Activated naive CD4-positive, alpha-beta T cell treated with anti-CD3 and anti-CD28 coated beads, Interleukin-2, amount 50 U/mL, for 16 hours (primary cell): ENCODE data around the gene GLI3.

Source experiments
- DNase-seq: peaks from one replicate; pipeline ENCODE4 v3.0.0-alpha.2; 2020

GLI3 gene

DNA sequence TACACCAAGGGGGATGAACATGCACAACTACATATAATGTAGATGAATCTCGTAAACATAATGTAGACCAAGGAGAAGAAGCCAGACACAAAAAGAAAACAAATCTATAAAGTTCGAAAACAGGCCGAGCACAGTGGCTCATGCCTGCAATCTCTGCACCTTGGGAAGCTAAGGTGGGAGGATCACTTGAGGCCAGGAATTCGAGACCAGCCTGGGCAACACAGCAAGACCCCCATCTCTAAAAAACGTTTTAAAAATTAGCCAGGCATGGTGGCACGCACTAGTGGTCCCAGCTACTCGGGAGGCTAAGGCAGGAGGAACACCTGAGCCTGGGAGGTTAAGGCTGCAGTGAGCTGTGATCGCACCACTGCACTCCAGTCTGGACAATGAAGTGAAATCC lies 68.5 kb downstream of the GLI3 start:
- no peak for DNase-seq

- DNase-seq, result no peak
These were observed 69.3 kb downstream of the GLI3 start for GRCh38 chr7:42167631-42168236.

GRCh38 chr7:42167206-42167605 lies 69.8 kb downstream of the GLI3 start:
- DNase-seq, result no peak

DNA sequence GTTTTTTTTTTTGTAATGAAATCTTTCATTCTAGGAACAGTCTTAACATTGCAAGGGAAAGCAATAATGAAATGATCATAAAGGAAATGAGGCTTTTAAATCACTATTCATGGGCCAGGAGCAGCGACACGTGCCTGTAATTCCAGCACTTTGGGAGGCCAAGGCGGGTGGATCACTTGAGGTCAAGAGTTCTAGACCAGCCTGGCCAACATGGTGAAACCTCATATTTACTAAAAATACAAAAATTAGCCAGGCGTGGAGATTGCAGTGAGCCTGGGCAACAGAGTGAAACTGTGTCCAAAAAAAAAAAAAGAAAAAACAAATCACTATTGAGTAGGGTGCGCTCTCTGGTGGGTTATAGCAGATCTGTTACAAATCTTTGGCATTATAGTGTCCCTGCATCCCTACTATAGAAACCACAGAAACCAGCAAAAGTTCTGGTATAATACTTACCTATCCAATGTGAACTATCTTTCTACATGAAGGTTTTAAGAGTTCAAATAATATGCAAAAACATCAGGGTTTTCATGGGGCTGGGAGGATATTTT lies 72.1 kb downstream of the GLI3 start:
- DNase-seq, result no peak

DNA sequence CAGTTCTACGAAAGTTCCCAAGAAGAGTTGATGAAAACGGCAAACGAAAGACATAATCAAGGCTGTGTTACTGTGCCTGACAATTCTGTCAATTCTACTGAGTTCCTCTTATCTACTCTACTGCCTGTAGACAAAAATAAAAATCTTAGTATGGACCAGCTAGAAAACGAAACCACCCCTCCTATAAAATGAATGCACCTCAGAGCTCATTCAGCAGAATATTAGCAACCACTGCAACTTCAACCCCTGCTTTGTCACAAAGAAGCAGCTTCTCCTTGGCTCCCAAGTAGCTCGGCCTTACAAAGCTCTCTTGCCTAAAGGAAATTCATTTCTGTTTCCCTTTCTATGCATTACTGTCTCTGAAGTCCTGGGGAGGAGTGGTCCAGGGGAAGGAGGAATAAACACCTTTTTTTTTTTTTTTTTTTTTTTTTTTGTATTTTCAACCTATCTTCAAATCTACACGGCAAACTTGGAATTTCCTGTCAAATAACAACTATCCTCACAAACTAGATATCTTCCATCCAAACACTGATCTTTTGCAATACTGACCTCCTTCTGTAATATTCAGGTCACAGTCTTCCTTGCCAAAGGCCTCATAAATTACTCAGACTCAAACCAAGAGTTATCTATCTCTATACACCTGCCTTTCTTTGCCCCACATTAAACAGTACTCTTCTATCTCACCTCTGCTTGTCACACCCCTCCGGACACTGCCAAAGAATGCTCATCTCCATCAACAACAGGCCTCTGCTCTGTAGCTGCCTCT lies 74.3 kb downstream of the GLI3 start:
- DNase-seq, result no peak

DNA sequence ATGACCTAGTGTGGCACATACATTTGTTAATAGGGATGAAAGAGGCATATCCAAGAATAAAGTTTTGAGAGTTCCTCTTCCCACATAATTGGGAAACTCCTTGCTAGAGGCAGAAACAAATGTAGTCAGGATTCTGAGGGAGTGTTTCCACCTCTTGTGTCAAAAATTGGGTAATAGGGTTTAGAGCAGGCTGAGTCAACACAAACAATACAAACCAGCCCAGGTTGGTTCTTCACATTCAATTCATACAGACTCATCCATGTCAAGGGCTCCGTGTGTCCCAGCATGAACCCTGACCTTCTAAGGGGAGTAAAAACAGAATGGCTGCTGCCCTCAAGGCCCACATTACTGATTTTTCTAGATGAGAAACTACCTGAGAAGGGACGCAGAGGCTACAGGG lies 75.3 kb downstream of the GLI3 start:
- no peak for DNase-seq

DNA sequence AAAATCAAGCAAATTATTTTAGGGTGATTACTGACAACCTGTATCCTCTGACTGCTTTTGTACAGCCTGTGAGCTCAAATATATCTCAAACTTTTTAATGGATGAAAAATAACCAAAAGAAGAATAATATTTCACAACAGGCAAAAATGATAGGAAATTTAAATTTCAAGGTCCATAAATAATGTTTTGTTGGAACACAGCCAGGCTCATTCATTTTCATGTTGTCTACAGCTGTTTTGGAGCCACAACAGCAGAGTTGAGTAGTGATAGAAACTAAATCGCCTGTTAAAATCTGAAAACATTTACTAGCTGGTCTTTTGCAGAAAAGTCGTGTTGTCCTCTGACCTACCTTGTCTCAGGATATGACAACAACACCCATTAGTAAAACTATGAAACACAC lies 75.9 kb downstream of the GLI3 start:
- no peak for DNase-seq

DNA sequence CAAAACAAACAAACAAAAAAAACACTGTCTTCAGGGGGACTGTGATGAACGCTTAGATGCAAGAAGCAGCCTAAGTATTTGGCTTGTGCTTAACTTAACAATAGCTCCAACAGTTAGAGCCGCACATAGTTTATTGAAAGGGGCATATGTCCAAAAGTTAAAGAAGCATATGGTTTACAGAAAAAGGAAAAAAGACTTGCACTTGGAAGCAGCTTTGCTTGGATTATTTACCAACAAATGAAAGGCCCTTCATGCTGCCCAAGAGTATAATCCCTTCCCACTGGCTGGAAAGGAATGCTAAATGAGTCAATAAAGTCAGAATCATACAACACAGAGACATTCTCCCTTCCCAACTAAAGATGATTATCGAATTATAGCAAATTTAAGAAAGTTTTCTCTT lies 77.9 kb downstream of the GLI3 start:
- no peak for DNase-seq

DNA sequence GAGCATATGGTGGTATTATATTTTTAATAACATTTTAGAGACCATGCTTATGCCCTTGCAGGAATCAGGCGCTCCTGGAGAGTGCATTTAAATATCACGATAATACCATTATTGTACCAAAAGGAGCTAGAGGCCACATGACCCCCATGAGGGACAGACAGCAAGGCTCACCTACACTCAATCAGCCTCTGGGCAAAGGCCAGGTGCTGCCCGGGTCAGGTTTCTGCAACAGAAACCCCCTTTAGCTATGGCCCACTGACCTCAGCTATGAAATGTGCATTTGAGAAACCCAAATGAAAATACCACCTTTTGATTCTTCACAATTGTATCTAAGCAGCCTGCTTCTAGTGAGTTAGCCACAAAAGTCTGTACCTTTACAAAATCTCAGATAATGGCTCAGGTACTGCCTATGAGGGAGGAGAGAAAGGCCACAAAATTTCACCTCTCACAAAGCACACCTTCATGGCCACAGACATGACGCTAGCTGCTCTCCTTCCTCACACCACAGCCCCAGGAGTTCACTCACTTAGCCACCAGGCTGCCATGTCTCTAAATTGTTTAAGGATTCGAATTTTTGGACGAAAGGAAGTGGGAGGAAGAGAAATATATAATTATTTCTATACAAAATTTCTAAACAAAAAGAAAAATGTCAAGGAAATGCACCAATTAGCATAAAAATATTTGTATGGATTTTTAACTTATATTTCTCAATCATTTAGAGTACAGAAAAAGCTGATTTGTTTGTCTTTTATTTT lies 79.9 kb downstream of the GLI3 start:
- no peak for DNase-seq

DNA sequence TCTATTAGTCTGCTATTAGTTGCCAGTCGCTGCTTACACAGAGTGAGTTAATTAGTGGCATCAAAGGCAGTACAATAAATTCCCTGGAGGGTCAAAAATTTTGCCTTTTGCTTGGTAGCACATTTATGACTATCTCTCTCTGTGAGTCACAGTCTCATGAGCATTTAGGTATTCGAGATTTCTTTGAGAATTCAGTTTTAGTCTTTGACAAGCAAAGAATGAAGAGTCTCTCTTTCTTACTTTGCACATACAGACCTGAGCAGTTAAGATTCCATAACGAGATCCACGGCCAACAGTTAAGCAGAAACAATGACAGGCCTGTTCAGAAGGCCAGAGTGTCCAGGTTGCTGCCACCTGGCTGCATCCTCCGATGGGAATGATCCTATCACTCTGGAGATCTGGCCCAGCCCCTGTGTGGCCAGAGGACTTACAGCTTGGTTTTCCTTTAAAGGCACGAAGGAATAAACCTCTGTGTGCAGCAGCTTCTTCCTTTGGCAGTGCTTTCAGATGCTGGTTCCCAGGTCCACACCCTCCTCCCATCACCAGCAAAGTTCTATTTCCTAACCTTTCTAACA lies 80.6 kb downstream of the GLI3 start:
- DNase-seq, result no peak

GRCh38 chr7:42155584-42156290 lies 81.3 kb downstream of the GLI3 start:
- no peak for DNase-seq

DNA sequence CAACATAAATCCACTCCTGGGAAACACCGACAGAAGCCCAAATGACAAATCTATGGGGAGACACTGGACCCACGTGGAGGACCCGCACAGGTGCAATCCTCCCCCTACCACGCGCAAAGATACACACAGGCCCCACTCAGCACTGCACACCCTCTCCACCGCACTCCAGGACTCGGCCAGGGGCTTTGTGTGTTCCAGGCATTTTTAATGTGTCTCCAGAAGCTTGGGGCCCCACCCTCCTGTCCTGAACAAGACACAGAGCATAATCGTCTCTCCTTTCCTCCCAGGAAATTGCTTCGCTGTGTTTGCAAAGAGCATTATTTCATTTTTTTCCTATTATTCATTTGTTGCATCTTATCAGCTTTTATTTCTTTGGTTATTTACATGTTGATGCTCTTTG lies 82.8 kb downstream of the GLI3 start:
- DNase-seq, result no peak

DNA sequence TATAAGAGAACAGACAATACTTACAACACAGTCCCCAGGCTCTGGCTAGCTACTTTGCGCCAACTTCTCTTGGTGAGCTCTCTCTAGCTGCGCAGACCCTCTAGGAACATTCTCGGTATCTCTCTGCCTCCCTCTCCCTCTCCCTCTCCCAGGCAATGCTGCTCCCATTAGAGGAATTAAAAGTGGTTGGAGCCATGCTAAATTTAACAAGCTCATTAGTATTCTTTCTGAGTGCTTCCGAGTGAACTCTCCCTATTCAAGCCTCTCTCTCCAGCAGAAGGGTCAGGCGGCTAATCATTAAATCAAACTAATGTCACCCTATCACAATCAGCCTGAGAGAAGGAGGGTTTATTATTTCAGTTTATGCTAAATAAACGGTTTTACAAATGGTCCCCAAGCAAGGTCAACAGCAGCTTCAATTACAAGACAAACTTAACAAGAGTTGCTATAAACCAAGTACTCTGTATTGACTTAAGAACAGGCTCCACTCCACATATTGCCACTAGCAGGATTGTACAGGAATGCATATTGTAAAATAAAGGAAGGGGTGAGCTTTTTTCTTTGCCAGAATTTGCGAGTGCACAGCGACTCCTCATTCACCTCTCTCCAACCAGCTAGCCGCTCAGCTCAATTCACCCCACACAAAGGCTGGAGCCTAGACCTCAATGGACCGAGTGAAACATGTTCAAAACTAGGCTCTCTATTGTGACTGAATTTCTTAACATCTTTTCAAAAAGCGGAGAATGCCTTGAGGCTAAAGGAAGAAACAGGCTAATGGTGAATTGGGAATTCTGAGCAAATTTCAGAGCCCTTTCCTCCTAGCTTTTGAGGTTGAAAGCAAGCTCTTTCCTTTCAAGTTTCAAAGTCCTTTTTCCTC lies 84.4 kb downstream of the GLI3 start:
- DNase-seq, result no peak

DNA sequence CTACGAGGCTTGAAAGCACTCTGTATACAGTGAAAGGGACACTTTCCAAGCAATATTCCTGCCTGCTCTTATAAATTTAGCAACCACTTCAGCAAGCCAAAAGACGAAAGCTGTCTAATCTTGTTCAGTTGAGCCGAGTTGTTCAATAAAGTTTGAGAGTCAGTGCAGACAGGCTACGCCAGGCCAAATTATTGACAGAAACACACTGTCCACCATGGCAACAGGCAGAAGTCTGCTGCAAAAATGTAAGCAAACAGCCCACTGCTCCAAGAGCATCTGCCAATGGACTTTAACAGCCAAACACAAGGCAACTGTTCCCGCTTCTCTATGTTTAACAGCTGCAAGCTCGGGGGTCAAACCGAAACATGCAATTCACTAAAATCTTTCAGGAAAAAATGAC lies 85.7 kb downstream of the GLI3 start:
- no peak for DNase-seq

DNA sequence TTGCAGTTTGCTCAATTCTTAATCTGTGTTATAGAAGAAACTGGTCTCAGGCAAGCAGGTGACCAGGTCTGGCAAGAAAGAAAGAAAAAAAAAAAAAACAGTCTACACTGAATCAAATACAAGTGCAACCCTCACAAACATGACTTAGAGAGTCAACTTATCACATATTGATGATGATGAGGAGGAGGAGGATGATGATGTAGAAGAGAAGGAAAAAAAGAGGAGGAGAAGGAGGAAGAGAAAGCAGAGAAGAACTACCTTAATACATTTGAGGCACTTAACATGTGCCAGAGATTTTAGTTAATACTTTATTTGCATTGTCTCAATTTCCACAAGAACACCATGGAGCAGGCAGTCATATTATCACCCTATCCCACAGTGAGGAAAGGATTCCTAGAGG lies 91.5 kb downstream of the GLI3 start:
- DNase-seq, result no peak

DNA sequence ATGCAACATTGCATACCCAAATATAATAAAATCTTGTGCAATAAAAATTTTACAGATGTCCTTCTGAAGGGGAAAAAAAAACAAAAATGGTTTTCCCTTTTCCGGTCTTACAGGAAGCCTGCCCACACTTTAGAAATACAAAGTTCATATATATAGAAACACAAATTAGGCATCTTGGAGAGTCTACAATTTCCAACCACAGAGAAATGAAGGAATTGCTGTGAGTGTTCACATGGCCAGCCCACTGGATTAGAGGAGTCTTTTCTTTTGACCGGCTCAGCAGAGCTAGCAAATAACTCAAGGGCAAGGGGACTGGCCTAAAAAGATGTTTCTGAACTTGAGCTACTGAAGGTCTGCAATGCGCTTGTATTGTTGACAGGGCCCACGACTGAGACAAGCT lies 92.4 kb downstream of the GLI3 start:
- DNase-seq, result no peak

- DNase-seq, result no peak
These were observed 93.1 kb downstream of the GLI3 start for GRCh38 chr7:42143711-42144600.

GRCh38 chr7:42142089-42142488 lies 94.9 kb downstream of the GLI3 start:
- DNase-seq, result no peak

DNA sequence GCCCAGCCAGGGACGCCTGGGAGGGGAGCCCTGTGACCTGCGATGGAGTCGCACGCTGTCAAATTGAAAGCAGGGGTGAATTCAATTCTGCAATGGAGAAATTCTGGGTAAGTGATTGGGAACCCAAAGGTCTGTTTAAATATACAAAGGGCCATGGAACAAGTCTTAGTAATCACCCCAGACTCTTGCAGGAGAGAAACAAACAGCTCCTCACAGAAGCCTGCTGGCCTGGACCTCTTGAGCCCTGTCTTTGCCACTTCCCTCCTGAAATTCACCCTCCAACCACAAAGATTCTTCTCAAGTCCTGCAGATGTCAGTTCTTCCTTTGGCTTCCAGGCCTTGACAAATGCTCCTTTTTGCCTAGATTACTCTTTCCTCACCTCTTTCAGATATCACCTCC lies 97.3 kb downstream of the GLI3 start:
- DNase-seq, result no peak

GRCh38 chr7:42138691-42139090 lies 98.3 kb downstream of the GLI3 start:
- no peak for DNase-seq

- DNase-seq, result no peak
These were observed 99.1 kb downstream of the GLI3 start for GRCh38 chr7:42137941-42138340.
